Measurements from ENCODE around the gene STRA6.

The STRA6 gene

GRCh38 chr15:74193299-74193718, 9.3 kb downstream of the STRA6 start:
- intact Hi-C loops (cut with DNase I): no loop called here
- DNase-seq: peak in 11 of 42 donors; percentile 12 to 55 (median 23)

DNA sequence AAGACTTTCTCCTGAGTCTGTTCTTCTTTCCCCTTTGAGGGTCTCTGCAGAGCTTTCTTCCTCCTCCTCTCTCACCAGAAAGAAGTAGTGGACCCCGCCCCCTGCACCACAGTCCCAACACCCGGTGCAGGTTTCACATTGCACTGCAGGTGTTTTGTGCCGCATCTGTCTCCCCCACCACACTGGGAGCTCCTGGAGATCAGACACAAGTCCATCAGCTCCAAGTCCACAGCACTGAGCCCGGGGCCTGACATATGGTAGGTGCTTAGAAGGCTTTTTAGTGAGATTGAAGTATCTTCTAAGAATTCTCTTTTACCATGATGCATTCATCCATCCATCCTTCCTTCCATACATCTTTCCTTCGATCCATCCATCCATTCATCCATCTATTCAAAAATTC, 9.8 kb downstream of the STRA6 start:
- intact Hi-C loops (cut with DNase I): no loop called here
- no peak for DNase-seq

DNA sequence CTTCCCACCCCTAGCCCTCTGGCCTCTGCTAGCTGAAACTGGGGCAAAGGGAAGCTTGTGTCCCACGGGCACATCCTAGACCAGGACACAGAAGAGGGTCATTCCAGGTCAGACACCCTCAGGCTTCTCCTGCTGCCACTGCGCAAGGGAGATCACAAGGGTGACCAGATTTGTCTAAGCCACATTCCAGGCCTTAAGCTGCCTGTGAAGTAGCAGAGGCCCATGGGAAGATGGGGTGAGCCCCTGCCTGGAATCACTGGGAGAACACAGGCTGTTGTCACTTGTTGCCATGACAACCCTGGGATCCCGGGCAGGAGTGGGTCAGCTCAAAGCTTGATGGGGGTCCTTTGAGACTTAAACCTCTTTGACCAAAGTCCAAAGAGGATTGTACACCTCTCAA, 10.8 kb downstream of the STRA6 start:
- intact Hi-C loops (cut with DNase I): no loop called here
- DNase-seq: no peak

DNA sequence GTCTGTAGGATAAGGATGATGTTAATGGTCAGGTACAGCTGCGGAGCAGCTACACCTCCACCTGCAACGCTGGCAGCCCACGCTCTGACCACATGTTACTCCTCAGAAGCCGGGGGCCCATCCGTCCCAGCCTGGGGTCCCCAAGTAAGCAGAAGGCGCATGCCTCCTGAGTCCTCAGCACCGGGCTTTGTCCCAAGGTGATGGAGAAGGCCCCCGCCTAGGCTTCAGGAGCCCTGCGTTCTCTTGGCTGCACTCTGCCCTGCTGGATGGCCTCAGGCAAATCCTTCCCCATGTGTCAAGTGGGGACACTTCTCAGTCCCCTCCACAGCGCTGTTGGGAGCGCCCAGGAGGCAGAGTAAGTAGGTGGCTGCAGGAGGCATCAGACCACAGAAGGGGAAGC, 14.4 kb downstream of the STRA6 start:
- no peak for DNase-seq
- intact Hi-C loops (cut with DNase I): no loop called here

DNA sequence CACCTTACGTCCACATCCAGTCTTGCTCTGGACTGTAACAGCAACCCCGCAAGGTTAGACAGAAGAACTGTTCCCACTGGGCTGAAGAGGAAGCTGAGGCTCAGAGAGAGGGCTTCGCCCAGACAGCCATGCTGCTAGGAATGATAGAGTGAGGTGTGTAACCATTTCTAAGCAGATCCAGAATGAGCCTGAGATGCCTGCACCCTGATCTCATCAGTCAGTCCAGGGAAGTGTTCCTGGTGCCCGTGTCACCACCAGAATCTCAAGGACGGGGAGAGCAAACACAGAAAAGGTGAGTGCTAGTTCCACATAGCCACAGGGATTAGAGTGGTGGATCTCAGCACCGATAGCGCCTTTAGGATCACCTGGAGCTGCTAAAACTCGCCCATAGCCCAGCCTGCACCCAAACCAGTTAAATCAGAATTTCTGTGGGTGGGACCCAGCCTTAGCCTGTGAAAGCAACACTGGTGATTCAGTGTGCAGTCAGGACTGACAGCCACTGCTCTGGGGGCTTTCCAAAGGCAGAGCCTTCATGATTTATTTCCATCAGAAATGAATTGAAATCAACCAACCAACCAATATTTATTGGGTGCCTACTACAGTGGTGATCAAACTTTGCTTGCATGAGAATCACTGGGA, 16.8 kb downstream of the STRA6 start:
- no peak for DNase-seq
- intact Hi-C loops (cut with DNase I): no loop called here

- DNase-seq: no peak
- intact Hi-C loops (cut with DNase I): no loop called here
Observed at GRCh38 chr15:74184582-74185091, 17.9 kb downstream of the STRA6 start.

DNA sequence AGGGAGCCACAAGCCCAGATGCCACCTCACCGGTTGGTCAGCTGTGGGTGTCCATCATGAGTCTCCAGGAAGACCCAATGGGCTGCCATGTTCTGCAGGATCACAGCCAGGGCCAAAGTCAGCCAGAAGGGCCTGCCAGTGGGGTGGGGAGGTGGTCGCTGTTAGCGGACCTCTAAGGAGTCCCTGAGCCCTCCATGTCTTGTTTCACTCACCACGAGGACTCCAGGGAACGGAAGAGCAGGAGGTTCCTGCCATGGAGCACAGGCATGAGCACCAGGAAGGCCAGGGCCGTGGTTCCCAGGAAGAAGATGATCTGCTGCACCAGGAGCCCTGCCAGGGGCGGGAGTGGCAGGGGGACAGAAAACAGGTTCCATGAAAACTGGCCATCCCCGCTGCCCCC, 20.5 kb downstream of the STRA6 start:
- intact Hi-C loops (cut with DNase I): no loop called here
- no peak for DNase-seq

DNA sequence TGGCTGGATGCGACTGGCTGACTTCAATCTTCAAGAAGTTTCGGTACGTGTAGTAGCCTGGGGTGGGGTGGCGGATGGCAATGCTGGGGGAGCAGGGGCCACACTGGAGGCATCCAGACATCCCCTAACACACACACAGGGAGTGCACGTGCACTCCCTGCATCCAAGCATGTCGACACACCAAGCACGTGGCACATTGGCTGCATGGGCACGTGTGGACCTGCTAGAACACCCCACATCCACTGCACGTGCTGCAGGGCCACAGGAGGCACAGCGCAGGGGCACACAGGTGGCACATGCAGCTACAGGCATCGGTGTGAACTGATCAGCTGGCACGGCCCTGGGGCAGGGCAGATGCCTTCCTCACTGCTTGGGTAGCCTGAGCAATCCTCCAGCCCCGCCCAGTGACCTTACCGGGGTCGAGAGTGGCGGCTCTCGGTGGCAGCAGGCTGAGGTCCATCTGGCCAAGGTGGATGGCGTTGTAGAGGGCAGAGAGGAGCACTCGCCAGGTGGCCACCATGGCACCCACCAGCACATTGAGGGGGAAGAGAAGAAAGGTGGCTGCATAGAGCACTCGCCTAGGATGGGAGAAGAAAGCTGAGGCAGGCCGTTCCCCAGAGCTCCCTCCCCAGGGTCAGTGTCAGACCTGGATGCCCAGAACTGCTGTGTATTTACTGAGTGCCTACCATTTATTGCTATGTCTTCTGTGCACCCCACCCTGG, 21.5 kb downstream of the STRA6 start:
- intact Hi-C loops (cut with DNase I): no loop called here
- no peak for DNase-seq

DNA sequence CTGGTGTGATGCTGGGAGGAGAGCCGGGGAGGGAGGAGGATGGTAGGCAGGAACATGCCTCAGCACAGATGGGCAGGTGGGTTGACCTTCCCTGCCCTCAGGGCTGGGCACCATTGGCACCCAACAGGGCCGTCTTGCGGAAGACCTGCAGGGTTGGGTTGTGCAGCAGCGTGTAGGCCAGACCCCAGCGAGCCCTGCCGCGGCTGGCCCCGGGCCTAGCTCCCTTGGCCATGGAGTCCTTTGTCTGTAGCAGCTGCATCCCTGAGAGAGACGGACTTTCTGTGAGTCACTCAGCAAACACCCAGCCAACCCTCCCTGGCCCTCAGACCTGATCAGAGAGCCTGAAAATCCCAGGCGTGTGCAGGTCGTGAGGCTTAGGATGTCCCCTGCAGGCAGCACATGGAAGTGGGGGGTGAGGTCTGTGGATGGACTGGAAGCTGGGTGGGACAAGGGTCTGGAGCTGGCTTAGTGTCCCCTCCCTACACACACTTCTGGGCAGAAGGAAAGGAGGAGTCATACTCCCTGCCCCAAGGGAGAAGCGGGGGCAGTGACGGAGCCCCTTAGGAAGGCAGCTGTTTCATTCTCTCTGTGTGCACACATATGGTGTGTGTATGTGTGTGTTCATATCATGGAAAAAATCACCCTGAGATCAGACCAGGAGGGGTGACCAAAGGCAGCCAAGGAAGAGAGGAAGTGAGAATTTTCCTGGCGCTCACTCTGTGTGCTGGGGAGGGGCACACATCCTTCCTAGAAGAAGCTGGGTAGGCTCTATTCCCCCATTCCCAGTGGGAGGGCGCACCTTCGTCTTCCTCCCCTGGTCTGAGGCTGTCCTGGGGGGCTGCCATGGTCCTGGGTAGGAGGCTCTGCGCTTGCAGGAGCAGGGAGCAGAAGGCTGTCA, 22.4 kb downstream of the STRA6 start:
- no peak for DNase-seq
- intact Hi-C loops (cut with DNase I): no loop called here

GRCh38 chr15:74179101-74179841, 23.3 kb downstream of the STRA6 start:
- intact Hi-C loops (cut with DNase I): no loop called here
- DNase-seq: peak in 6 of 42 donors; percentile 10 to 61 (median 28)

GRCh38 chr15:74178326-74179100, 24.1 kb downstream of the STRA6 start:
- intact Hi-C loops (cut with DNase I): no loop called here
- DNase-seq: no peak

DNA sequence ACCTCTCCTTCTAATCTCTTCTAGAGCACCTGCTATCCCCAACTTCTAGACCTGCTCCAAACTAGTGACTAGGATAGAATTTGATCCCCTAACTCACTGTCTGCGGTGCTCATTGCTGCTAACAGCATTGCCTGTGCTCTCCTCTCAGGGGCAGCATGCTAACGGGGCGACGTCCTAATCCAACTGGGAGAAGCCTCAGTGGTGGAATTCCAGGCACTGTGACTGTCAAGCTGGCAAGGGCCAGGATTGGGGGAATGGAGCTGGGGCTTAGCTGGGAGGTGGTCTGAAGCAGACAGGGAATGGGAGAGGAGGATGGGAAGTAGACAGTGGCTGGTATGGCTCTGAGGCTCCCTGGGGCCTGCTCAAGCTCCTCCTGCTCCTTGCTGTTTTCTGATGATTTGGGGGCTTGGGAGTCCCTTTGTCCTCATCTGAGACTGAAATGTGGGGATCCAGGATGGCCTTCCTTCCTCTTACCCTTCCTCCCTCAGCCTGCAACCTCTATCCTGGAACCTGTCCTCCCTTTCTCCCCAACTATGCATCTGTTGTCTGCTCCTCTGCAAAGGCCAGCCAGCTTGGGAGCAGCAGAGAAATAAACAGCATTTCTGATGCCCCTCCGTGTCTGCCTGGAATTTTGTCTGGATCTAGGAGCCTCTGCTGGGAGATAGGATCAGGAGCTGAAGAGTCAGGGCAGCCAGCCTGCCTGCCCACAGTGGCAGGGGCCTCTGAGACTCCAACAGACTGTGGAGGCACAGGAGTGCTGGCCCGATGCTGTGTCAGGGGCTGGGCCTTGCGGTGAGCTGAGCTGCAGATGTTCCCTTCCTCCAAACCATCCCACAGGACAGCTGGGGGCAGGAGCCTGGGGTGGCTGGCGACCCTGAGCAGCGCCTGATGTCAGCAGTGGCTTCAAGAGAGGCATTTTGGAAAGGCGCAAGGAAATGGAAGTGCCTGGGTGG, 26.0 kb downstream of the STRA6 start:
- intact Hi-C loops (cut with DNase I): no loop called here
- DNase-seq: peak in 1 of 42 donors; percentile 5

DNA sequence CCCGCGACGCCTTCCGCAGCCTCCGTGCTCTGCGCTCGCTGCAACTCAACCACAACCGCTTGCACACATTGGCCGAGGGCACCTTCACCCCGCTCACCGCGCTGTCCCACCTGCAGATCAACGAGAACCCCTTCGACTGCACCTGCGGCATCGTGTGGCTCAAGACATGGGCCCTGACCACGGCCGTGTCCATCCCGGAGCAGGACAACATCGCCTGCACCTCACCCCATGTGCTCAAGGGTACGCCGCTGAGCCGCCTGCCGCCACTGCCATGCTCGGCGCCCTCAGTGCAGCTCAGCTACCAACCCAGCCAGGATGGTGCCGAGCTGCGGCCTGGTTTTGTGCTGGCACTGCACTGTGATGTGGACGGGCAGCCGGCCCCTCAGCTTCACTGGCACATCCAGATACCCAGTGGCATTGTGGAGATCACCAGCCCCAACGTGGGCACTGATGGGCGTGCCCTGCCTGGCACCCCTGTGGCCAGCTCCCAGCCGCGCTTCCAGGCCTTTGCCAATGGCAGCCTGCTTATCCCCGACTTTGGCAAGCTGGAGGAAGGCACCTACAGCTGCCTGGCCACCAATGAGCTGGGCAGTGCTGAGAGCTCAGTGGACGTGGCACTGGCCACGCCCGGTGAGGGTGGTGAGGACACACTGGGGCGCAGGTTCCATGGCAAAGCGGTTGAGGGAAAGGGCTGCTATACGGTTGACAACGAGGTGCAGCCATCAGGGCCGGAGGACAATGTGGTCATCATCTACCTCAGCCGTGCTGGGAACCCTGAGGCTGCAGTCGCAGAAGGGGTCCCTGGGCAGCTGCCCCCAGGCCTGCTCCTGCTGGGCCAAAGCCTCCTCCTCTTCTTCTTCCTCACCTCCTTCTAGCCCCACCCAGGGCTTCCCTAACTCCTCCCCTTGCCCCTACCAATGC, 27.1 kb downstream of the STRA6 start:
- DNase-seq: peak in 1 of 42 donors; percentile 11
- intact Hi-C loops (cut with DNase I): no loop called here

GRCh38 chr15:74174958-74175253, 27.7 kb downstream of the STRA6 start:
- DNase-seq: peak in 1 of 42 donors; percentile 5
- intact Hi-C loops (cut with DNase I): no loop called here

DNA sequence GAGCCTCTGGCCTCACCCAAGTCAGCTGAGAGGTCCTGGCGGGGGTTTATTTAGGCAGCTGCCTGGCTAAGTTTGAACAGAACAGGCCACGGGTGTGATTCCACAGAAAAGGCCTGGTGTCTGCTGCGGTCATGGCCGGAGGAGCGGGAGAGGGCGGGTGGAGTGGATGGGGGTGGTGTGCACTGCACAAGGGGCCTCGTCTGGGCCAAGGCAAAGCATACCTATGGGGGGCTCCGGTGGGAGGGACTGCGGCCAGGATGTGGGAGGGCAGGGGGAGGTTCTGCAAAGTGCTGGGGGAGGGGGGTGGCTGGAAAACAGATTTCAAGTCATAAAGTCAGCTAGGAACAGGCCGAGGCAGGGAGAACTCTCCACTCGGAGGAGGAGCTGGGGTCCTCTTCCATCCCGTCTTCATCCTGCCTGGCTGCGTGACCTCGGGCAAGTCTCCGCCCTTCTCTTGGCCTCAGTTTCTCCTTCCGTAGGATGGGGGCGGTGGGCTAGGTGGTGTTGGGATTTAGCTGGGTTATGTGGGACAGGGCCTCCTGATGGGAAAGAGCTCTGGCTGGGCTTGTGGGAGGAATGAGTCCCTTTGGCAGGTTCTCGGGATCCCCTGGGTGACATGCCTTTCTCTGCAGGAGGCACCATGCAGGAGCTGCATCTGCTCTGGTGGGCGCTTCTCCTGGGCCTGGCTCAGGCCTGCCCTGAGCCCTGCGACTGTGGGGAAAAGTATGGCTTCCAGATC, 28.2 kb downstream of the STRA6 start:
- intact Hi-C loops (cut with DNase I): no loop called here
- peak in 2 of 42 donors; percentile 10 to 36 for DNase-seq

Measured in head of caudate nucleus (tissue), 42 donors.